Left ventricle myocardium inferior (tissue), 1 donor: Measurements from ENCODE around the gene CBY1. TPM values are rescaled to one million over a fixed set of nuclear protein-coding genes. Genes with fewer than 3 reads are reported as not detected.
A peak's percentile ranks its signal among the peaks of the same experiment; 100 is the strongest.
"Not testable (repeated sequence)": the region's sequence is repeated elsewhere in the genome, so short reads cannot be mapped to it uniquely, and the experiment has no call there.

ENCODE experiments used
- DNase-seq: peaks from one replicate; pipeline ENCODE4 v3.0.0-alpha.2; 2020
- H3K27ac ChIP-seq: fragments of 200-600 bp; replicated peaks from 2 replicates; pipeline ENCODE4 v1.8.0; 2021
- H3K27me3 ChIP-seq: fragments of 200-600 bp; 2 replicates; pipeline ENCODE4 v1.8.0; 2021; ENCODE audit warnings: low read depth
- H3K36me3 ChIP-seq: fragments of 200-600 bp; 2 replicates; pipeline ENCODE4 v1.8.0; 2021
- H3K4me1 ChIP-seq: fragments of 200-600 bp; 2 replicates; pipeline ENCODE4 v1.8.0; 2021
- H3K4me3 ChIP-seq: fragments of 200-600 bp; 2 replicates; pipeline ENCODE4 v1.8.0; 2021; ENCODE audit warnings: mild to moderate bottlenecking, moderate library complexity
- H3K9me3 ChIP-seq: fragments of 200-600 bp; replicated peaks from 2 replicates; pipeline ENCODE4 v1.8.0; 2021
- CTCF ChIP-seq: fragments of 200-600 bp; IDR thresholded peaks from 2 replicates; pipeline ENCODE4 v1.8.0; 2021; ENCODE audit warnings: antibody characterized with exemption, mild to moderate bottlenecking, borderline replicate concordance
- intact Hi-C: fragments of 100-400 bp; cut with micrococcal nuclease; formaldehyde crosslinking; loops from one replicate; pipeline ENCODE4 v1.11.0; 2022
- total RNA-seq: library from RNA; stranded (reverse); fragmentation: NEBNext Ultra II Directional; extraction: Animal tissue kit (Norgen Biotek cat#: 25700); gene quantifications from one replicate; pipeline ENCODE4 v1.2.1, GENCODE V29; 2021
- donor health status: DM: no; HTN: yes; CAD: no; lungs with severe emphysema.

Gene CBY1
- total RNA-seq, 1 donor from 2014 or later: 44.4 TPM

- H3K4me1 ChIP-seq: peaks cover 17% of the 10 kb centered on the region
- H3K4me3 ChIP-seq: no peak overlapping the region
- H3K36me3 ChIP-seq: no peaks in the 10 kb centered on the region
- intact Hi-C loops: no loop called here
- no peak for DNase-seq
- TF ChIP-seq CTCF: no peak
- no peaks in the 10 kb centered on the region for H3K27me3 ChIP-seq
- H3K9me3 ChIP-seq: no peaks in the 10 kb centered on the region
- peak overlapping the region; percentile 44 for H3K27ac ChIP-seq
Observed at GRCh38 chr22:38612217-38613006, 44.0 kb upstream of the CBY1 start.

GRCh38 chr22:38613588-38613987, 42.9 kb upstream of the CBY1 start:
- intact Hi-C loops: no loop called here
- Histone ChIP-seq H3K9me3 (peaks cover 10% of the 10 kb centered on the region), H3K4me1 (peaks cover 17% of the 10 kb centered on the region), H3K27ac (peak overlapping the region; percentile 85), H3K36me3 (no peaks in the 10 kb centered on the region), H3K27me3 (no peaks in the 10 kb centered on the region), H3K4me3 (no peak overlapping the region)
- no peak for DNase-seq
- no peak for TF ChIP-seq CTCF

GRCh38 chr22:38614332-38615063, 41.9 kb upstream of the CBY1 start:
- H3K36me3 ChIP-seq: no peaks in the 10 kb centered on the region
- intact Hi-C loops: no loop called here
- peaks cover 13% of the 10 kb centered on the region for H3K9me3 ChIP-seq
- H3K27me3 ChIP-seq: no peaks in the 10 kb centered on the region
- no peak for TF ChIP-seq CTCF
- DNase-seq: no peak
- H3K27ac ChIP-seq: peak overlapping the region; percentile 85
- H3K4me1 ChIP-seq: peaks cover 17% of the 10 kb centered on the region
- H3K4me3 ChIP-seq: no peak overlapping the region

GRCh38 chr22:38615064-38615405, 41.4 kb upstream of the CBY1 start:
- intact Hi-C loops, DNase-seq, H3K4me3 ChIP-seq, H3K36me3 ChIP-seq, H3K27me3 ChIP-seq: not testable (repeated sequence)
- Histone ChIP-seq H3K9me3 (peaks cover 13% of the 10 kb centered on the region), H3K27ac (peak overlapping the region; percentile 85), H3K4me1 (peaks cover 17% of the 10 kb centered on the region)

- no peak for TF ChIP-seq CTCF
- Histone ChIP-seq H3K4me1 (peaks cover 17% of the 10 kb centered on the region), H3K27ac (no peak overlapping the region), H3K36me3 (no peaks in the 10 kb centered on the region), H3K4me3 (no peak overlapping the region), H3K27me3 (no peaks in the 10 kb centered on the region), H3K9me3 (peaks cover 13% of the 10 kb centered on the region)
- DNase-seq: no peak
- intact Hi-C loops: no loop called here
Observed at GRCh38 chr22:38618258-38618657, 38.2 kb upstream of the CBY1 start.

GRCh38 chr22:38618682-38619081, 37.8 kb upstream of the CBY1 start:
- intact Hi-C loops: no loop called here
- no peak overlapping the region for H3K4me3 ChIP-seq
- TF ChIP-seq CTCF: no peak
- DNase-seq: no peak
- H3K4me1 ChIP-seq: peaks cover 14% of the 10 kb centered on the region
- no peaks in the 10 kb centered on the region for H3K36me3 ChIP-seq
- H3K27ac ChIP-seq: no peak overlapping the region
- peaks cover 13% of the 10 kb centered on the region for H3K9me3 ChIP-seq
- no peaks in the 10 kb centered on the region for H3K27me3 ChIP-seq
